NCI-H1694 (cell line): Measurements from ENCODE around the gene NLRP13.
"Not testable (repeated sequence)": the region's sequence is repeated elsewhere in the genome, so short reads cannot be mapped to it uniquely, and the experiment has no call there.

Source experiments
- DNase-seq: peaks from one replicate; lab custom pipeline; 2025; lab: John Stamatoyannopoulos, UW

Gene NLRP13, protein sequence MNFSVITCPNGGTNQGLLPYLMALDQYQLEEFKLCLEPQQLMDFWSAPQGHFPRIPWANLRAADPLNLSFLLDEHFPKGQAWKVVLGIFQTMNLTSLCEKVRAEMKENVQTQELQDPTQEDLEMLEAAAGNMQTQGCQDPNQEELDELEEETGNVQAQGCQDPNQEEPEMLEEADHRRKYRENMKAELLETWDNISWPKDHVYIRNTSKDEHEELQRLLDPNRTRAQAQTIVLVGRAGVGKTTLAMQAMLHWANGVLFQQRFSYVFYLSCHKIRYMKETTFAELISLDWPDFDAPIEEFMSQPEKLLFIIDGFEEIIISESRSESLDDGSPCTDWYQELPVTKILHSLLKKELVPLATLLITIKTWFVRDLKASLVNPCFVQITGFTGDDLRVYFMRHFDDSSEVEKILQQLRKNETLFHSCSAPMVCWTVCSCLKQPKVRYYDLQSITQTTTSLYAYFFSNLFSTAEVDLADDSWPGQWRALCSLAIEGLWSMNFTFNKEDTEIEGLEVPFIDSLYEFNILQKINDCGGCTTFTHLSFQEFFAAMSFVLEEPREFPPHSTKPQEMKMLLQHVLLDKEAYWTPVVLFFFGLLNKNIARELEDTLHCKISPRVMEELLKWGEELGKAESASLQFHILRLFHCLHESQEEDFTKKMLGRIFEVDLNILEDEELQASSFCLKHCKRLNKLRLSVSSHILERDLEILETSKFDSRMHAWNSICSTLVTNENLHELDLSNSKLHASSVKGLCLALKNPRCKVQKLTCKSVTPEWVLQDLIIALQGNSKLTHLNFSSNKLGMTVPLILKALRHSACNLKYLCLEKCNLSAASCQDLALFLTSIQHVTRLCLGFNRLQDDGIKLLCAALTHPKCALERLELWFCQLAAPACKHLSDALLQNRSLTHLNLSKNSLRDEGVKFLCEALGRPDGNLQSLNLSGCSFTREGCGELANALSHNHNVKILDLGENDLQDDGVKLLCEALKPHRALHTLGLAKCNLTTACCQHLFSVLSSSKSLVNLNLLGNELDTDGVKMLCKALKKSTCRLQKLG

DNA sequence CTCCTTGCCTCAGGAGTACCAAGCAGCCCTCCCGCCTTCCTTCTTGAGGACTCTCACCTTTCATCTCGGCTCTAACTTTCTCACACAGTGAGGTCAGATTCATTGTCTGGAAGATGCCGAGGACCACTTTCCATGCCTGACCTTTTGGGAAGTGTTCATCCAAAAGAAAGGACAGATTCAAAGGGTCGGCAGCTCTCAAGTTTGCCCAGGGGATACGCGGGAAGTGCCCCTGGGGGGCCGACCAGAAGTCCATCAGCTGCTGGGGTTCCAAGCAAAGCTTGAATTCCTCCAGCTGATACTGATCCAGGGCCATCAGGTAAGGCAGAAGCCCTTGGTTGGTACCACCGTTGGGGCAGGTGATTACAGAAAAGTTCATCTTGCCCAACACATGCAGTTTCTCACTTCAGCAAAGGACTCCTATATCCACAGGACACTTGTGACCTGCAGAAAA, at the start of gene NLRP13:
TSS of gene NLRP13 (minus strand) at position 401 of the 451 bp plus-strand sequence. CDS start at position 376, 25 bp downstream.
- no peak for DNase-seq

DNA sequence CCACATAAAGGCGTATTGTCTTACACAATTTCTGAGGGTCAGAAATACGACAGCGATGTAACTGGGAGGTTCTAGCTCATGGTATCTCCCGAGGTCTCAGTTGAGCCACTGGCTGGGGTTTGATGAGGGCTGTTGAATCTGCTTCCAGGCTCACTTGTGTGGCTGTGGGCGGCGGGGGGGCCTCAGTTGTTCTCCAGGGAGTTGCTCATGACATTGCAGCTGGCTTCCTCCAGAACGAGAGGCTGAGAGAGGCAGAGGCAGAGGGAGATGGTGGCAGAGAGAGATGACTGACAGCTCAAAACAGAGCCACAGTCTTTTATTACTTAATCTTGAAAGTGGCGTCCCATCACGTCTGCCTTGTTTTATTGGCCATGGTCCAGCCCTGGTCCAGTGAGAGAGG, 48.3 kb upstream of the NLRP13 start:
- DNase-seq: no peak

DNA sequence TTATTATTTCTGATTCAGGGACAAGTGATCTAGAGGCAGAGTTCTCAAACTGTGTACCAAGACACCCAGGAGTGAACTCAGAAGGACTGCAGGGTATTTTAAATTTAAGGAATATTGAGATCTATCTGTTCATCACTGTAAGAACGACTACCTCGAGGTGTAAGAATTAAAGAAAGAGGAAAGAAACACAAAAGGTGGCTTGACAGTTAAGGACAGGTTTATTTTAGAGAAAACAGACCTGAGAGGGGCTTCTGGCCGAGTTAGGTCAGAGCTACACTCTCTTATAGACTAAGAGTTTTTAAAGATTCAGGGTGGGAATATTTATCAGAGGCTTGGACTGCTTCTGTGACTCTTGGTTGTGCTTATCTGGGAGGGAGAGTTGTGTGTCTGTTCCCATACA, 41.8 kb upstream of the NLRP13 start:
- DNase-seq: no peak

DNA sequence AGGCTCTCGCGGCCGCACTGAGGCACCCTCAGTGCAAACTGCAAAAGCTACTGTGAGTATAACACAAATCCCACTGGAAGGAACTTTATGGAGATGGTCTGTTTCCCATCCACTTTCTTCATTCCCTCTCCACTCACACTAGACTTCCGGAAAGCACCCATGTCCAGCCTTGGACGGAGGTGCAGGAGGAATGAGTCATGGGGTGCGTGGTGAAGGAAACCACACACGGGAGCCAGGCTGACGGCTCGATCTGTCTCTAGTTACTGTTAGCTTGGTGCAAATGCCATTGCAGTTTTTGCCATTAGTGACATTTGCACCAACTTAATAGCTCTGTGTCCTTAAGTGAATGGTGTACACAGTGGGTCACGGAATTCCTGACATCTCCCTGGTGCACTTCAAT, 30.1 kb upstream of the NLRP13 start:
- DNase-seq: no peak

DNA sequence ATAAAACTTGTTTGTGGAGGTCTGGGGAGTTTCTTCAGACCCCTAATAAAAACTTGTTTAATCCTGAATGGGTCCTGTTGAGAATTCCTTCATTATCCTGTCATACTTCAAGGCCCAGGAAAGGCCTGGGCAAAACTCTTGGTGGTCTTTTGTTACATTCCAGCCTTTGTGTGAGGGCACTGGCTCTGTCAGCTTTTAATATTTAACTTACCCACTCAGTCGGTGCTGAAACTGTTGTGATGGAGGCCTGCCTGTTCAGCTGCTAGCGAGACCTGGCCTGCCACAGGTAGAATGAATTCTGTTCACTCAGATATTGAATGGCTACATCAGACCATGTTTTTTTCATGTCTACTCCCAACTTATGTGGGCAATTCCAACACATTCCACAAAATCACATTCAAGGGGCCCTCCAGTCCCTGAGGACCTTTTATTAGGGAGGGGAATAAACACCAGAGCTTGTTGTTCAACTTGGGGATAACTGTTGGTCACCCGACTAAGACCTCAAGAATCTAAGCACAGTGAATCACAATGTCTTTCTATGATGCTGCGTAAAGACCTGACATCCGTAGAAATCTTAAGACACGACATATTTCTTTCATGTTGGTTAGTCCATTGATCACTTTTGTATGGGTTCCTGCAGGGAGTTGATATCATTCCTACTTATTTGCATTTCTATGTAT, 28.0 kb upstream of the NLRP13 start:
- no peak for DNase-seq

DNA sequence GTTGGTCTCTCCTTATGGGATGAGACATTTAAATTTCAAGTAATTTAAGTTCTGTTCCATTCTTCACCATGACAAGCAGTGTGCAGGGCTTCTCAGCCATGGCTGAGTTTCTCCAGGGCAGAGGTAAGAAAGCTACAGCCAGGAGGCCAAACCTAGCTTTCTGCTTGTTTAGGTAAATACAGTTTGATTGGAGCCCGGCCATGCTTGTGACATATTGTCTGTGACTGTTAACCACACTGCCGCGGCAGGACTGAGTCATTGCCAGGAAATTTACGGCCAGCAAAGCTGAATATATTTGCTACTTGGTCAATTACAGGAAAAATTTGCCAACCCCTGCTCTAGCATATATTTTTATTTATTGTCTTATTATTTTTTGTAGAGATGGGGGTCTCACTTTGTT, 26.2 kb upstream of the NLRP13 start:
- DNase-seq: no peak

DNA sequence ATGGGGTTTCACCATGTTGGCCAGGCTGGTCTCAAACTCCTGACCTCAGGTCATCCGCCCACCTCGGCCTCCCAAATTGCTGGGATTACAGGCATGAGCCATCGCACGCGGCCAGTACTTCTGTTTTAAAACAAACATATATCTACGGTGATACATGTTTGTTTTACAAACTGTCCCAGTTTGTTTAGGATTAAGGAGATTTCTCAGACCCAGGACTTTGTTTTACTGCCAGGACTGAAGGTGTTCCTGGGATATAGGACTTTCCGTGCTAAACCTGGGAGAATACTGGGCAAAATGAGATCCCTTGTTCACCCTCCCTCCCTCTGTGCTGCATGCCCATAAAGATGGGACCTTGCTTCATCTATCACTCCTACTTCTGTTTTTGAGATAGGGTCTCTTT, 24.3 kb upstream of the NLRP13 start:
- DNase-seq: no peak

DNA sequence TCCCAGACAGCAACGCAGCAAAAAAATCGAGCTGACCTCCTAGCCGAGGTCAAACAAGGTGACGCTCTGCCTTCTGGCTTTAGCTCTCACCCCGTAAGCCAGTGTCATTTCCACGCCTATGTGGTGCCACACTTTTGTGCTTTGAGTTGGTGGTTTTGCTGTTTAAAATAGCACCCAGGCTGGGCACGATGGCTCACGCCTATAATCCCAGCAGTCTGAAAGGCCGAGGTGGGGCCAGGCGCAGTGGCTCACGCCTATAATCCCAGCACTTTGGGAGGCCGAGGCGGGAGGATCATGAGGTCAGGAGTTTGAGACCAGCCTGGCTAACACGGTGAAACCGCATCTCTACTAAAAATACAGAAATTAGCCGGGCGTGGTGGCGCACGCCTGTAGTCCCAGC, 18.4 kb upstream of the NLRP13 start:
- DNase-seq: not testable (repeated sequence)

DNA sequence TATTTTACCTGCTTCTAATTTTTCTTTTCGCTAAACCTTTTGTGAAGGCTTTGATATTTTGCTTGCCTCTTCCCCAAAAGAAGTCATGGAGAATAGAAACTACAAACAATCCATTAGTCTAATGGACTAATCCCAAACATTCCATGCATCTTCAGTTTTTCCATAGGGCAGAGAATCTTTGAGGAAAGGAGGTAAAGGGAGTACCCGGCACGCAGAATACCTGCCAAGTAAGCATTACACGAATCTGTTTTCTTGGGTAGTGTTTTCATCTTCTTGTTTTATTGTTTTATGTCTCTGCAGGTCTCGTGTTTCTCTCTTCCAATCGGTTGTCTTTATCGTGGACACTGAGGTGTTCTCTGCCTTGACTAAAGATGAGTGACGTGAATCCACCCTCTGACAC, 15.4 kb upstream of the NLRP13 start, which contains the start of gene NLRP8:
TSS of gene NLRP8 (plus strand) at position 301 of the 400 bp plus-strand sequence.
- DNase-seq: no peak

DNA sequence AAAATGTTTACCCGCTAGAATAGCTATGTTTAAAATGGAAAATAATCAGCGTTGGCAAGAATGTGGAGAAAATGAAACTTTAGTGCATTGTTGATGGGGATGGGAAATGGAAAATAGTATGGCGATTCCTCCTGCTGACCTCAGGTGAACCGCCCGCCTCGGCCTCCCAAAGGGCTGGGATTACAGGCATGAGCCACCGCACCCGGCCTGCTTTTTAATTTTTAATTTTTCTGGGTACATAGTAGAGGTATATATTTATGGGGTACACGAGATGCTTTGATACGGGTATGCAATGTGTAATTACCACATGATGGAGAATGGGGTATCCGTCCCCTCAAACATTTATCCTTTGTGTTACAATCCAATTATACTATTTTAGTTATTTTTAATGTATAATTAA, 8.2 kb upstream of the NLRP13 start:
- no peak for DNase-seq

DNA sequence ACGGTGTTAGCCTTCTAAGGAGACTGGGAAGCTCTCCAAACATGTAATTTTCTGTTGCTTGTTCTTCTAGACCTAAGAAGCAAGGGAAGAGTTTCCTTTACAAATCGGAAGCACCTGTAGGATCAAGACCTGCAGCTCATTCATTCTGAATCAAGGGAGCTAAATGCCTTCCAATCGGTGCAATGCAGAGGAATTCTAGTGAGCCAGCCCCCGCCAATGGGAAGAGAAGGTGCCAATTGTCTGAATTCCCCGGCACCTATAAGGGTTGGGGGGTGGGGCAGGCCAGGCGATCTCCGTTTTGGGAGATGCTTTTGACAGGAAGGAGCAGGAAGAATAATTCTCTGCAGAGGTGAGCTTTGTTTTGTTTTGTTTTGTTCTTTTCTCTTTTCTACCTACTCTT, 7.1 kb upstream of the NLRP13 start:
- DNase-seq: no peak

DNA sequence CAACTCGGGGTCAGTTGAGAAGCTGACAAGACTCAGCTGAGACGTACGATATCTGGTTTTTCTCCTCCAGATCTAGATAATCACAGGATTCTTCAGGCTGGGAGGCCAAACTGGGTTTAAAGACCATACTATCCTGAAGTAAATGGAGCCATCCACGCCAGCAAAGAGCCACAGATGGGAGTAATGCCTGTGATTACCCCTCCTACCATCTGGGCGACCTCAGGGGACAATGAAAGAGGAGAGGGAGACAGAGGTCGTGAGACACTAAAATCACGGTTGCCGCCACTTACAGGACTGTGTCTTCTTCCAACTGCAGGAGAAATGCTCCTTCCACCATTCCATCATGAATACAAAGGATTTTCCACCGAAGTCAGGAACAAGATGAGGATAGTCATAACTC, 3.1 kb upstream of the NLRP13 start:
- no peak for DNase-seq

DNA sequence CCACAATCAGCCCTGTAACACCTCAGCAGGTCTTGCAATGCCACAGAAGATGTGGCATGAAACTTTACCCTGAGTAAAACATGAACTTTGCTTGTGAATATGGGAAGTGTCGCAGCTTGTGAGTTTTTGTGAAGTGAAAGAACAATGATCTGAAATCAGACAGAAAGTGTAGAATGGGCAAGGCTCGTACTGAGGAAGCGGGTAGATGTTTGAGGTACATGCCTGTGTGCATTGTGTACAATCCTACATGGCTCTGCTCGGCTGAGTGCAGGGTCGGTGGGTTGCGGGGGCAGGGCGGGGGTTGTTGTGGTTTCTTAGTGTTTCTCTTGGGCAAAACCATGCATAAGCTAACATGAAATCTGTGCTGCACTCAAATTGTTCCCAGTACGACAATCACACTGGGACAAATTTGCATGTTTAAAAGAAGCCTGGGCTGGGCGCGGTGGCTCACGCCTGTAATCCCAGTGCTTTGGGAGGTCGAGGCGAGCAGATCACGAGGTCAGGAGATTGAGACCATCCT, 1.1 kb downstream of the NLRP13 start:
- no peak for DNase-seq

DNA sequence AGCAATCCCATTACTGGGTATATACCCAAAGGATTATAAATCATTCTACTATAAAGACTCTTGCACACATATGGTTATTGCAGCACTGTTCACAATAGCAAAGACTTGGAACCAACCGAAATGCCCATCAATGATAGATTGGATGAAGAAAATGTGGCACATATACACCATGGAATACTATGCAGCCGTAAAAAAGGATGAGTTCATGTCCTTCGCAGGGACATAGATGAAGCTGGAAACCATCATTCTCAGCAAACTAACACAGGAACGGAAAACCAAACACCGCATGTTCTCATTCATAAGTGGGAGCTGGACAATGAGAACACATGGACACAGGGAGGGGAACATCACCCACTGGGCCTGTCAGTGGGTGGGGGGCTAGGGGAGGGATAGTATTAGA, 2.9 kb downstream of the NLRP13 start:
- not testable (repeated sequence) for DNase-seq

DNA sequence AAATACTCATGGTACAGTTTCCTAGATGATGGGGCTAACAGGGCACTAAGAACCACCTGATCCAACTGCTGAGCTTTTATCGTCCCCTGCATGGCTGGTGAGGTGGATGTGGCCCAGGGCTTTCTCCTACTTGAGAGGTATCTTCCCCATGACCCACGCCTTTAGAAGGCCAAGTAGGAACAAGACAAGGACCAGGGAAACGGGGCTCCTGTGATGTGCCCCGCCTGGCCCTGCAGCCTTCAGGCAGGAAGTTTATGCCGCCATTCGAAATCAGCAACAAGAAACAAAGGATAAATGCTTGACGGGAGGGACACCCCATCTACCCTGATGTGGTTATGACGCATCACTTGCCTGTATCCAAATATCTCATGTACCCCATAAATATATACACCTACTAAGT, 4.1 kb downstream of the NLRP13 start:
- no peak for DNase-seq

DNA sequence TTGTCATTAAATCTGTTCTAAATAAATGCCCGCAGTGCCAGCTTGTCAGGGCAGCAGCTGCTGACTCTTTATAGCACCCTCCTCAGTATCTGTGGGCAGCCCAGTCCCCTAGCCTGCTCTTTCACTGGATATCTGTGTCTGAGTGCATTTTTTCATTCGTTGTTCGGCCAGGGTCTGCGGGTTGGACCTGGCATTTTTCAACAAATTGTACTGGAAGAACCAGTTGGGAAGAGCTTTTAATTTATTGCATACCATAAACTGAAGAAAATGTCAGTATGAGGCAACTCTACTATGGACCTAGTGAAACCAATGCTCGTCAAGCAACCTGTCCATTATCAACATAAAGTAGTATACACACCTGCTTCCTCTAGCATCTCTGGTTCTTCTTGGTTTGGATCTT, 8.6 kb downstream of the NLRP13 start:
- no peak for DNase-seq

DNA sequence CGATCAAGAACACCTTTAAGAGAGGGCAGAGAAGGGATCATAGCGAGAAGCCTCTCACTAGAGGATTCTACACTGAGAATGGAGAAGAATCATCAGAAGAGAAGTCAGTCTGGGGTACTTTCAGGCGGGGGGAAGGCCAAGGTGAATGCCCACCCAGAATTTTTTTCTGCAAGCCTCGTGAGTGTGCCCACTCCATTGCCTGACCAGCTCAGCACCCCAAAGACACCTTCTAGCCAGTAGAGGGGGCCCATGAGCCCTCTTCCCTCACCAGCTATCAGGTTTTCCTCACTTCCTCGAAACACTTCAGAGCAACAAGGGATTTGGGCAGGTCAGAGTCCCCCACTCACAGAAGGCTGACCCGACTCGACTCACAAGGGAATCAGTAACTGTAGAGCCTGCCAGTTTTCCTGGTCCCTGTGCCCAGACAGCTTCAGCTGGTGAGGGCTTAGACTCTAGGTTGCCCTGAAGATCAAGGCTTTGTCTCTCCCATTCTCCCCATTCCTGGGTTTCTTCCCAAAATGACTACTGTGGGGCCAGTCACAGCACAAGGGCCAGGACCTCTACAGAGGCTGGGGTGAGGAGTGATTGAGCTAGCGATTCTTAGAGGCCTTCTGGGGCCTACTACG, 18.4 kb downstream of the NLRP13 start:
- no peak for DNase-seq

DNA sequence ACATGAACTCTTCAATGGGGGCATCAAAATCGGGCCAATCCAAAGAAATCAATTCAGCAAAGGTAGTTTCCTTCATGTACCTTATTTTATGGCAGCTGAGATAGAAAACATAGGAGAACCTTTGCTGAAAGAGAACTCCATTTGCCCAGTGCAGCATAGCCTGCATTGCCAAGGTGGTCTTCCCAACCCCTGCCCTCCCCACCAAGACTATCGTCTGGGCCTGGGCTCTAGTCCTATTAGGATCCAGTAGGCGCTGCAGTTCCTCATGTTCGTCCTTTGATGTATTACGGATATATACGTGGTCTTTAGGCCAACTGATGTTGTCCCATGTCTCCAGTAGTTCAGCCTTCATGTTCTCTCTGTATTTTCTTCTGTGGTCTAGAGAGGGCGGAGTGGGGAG, 19.2 kb downstream of the NLRP13 start:
- DNase-seq: no peak

DNA sequence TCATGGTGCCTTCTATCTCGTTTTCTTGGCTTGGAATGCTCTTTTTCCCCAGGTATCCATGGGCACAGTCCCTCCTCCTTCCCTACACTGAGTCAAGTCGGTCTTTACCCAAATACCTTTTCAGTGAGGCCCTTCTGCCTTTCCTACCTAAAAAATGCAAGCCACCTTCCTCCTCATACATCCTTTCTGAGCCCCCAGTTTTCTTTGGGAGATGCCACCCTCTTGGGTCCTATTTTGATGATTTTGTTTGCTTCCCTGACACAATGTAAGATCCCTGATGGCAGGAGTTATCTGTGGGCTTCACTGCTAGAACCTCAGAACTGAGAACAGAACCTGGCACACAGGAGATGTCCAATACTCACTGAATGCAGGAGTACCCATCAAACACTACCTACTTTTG, 22.3 kb downstream of the NLRP13 start:
- DNase-seq: no peak

DNA sequence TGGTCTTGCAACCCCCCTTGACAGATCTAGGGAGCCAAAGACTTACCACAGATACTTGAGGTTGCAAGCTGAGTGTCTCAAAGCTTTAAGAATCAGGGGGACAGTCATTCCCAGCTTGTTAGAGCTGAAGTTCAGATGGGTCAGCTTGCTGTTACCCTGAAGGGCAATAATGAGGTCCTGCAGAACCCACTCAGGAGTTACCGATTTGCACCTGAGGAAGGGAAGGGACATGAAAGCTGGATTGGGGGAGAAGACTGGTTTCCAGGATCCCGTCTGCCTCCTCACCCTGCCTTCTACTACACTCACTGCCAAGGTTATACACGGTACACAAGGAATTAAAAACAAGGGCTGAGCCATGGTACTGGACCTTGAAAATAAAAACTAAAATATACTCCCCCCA, 24.4 kb downstream of the NLRP13 start:
- DNase-seq: no peak

DNA sequence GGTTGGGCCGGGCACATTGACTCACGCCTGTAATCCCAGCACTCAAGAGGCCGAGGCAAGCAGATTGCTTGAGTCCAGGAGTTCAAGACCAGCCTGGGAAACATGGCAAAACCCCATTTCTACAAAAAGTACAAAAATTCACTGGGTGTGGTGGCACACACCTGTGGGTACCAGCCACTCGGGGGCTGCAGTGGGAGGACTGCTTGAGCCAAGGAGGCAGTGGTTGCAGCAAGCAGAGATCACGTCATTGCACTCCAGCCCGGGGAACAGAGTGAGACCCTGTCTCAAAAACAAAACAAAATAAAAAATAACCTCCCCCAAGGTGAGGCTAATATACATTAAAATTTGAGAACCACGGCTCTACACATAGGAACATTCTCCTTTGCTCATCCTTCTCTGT, 24.9 kb downstream of the NLRP13 start:
- no peak for DNase-seq
